Bronchial epithelial cell (primary cell): ENCODE data around the gene LY6G6F. TPM values are rescaled to one million over a fixed set of nuclear protein-coding genes. Genes with fewer than 3 reads are reported as not detected.

Experiments used
- DNase-seq: peaks from one replicate; pipeline ENCODE4 v3.0.0-alpha.2; 2010; ENCODE audit warnings: low read depth
- FAIRE-seq: peaks from 2 replicates; lab custom pipeline; 2011; peaks lifted over from hg19 to GRCh38; lab: Jason Lieb, UNC
- H3K27me3 ChIP-seq: 2 replicates; pipeline ENCODE4 v1.5.1; 2011; ENCODE audit warnings: low read length; ENCODE audit not compliant: control insufficient read depth, insufficient read depth
- H3K36me3 ChIP-seq: 2 replicates; pipeline ENCODE4 v1.5.1; 2011; ENCODE audit warnings: low read length; ENCODE audit not compliant: control insufficient read depth, insufficient read depth
- H3K4me3 ChIP-seq: 2 replicates; pipeline ENCODE4 v1.5.1; 2011; ENCODE audit warnings: mild to moderate bottlenecking, low read depth, low read length, control low read depth
- total RNA-seq: library from RNA; depleted of rRNA; stranded (reverse); fragments of >200 nt; gene quantifications from 2 replicates; pipeline ENCODE4 v1.2.1, GENCODE V29; 2014
- TF ChIP-seq, protein P1 (sequence below): IDR thresholded peaks from 2 replicates; pipeline ENCODE4 v1.5.1; 2011; ENCODE audit warnings: mild to moderate bottlenecking, moderate library complexity, low read length, control low read depth, inconsistent platforms; ENCODE audit not compliant: insufficient read depth, severe bottlenecking

The LY6G6F gene
- total RNA-seq, 1 donor from 2014 or later = not detected

DNA sequence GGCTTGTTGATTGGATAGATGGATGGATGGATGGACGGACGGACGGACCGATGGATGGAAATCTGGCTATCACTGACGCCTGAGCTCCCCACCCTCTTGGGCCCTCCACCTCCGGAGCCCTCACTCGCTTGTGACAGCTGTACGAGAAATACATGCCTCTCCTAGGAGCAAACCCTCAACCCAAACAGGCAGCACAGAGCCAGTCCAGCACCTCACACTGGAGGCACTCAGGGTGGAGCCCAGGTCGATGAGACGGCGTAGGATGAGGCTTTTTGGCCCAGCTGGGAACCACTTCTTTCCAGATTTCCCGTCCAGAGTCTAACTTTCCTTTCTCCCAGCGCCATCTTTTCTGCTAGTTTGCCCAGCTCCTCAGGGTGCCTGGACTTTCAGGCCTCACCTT, 23.1 kb upstream of the LY6G6F start:
- Histone ChIP-seq H3K27me3 (no peaks in the 10 kb centered on the region), H3K36me3 (peaks cover 11% of the 10 kb centered on the region), H3K4me3 (no peak overlapping the region)
- DNase-seq = no peak
- no peak for FAIRE-seq
- TF ChIP-seq, protein P1, sequence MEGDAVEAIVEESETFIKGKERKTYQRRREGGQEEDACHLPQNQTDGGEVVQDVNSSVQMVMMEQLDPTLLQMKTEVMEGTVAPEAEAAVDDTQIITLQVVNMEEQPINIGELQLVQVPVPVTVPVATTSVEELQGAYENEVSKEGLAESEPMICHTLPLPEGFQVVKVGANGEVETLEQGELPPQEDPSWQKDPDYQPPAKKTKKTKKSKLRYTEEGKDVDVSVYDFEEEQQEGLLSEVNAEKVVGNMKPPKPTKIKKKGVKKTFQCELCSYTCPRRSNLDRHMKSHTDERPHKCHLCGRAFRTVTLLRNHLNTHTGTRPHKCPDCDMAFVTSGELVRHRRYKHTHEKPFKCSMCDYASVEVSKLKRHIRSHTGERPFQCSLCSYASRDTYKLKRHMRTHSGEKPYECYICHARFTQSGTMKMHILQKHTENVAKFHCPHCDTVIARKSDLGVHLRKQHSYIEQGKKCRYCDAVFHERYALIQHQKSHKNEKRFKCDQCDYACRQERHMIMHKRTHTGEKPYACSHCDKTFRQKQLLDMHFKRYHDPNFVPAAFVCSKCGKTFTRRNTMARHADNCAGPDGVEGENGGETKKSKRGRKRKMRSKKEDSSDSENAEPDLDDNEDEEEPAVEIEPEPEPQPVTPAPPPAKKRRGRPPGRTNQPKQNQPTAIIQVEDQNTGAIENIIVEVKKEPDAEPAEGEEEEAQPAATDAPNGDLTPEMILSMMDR = no peak

DNA sequence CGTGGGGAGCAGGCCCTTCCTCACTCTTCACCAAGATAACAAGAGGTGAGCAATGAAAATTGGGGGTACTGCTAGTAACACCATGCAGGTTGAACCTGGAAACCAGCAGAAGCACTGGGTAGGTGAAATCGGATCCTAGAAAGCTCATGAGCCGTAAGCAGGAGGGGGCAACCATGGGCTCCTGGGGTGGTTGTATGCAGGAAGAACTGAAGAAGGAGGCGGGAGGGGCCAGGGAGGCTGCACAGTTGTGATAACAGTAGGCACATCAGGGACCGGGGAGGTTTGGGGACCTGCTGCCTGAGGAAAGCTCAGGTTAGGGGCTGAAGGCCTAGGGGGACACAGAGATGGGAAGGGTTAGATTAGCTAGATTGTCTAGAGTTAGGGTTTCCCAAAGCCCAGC, 20.2 kb upstream of the LY6G6F start:
- no peak for DNase-seq
- no peaks in the 10 kb centered on the region for H3K27me3 ChIP-seq
- FAIRE-seq = no peak
- TF ChIP-seq, protein P1 = no peak
- peaks cover 24% of the 10 kb centered on the region for H3K36me3 ChIP-seq
- no peak overlapping the region for H3K4me3 ChIP-seq

GRCh38 chr6:31687321-31687720, 19.3 kb upstream of the LY6G6F start:
- Histone ChIP-seq H3K4me3 (no peak overlapping the region), H3K27me3 (no peaks in the 10 kb centered on the region), H3K36me3 (peaks cover 26% of the 10 kb centered on the region)
- TF ChIP-seq, protein P1 = no peak
- no peak for FAIRE-seq
- DNase-seq = no peak

DNA sequence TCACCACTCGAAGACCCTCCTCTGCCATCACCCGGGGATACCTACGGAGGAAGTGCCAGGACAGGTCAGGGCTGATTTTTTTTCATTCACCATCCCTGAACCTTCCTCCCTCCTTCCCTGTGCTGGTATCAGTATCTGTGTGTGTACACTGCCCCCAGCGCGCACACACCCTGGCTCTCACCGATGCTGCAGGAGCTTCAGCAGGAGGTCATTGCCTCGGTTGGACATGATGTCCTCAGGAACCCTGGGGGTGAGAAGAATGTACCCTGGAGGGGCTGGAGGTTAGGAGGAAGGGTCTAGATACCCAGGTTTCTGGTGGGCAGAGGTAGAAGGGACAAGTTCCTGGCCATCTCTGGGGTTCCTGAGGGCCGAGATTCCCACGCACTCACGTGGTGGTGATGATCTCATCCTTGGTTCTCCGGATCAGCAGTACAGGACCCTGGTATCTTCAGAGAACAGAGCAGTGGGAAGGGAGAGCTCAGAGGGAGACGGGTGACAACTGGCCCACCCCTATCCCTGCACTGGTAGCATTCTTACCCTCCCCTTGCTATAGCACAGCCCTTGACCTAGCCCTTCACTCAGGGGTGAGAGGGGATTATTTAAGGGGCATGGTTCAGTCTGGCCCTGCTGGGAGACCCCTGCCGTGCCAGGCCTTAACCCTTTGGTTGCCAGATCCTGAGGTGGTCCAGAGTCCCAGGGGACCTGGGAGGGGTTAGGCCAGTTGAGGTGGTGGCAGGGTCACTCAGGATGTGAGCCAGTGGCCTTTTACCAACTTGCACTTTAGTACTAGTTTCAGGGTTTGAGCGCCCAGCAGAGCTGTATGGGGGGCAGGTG, 18.6 kb upstream of the LY6G6F start:
- TF ChIP-seq, protein P1 = no peak
- DNase-seq = no peak
- Histone ChIP-seq H3K36me3 (peaks cover 27% of the 10 kb centered on the region), H3K4me3 (no peak overlapping the region), H3K27me3 (no peaks in the 10 kb centered on the region)
- no peak for FAIRE-seq

- FAIRE-seq (no peak), DNase-seq (no peak)
- TF ChIP-seq, protein P1 = peak; percentile 59
- H3K27me3 ChIP-seq = no peaks in the 10 kb centered on the region
- peaks cover 35% of the 10 kb centered on the region for H3K36me3 ChIP-seq
- H3K4me3 ChIP-seq = no peak overlapping the region
Observed at GRCh38 chr6:31689249-31690110, 17.2 kb upstream of the LY6G6F start.
